HCT116 (cell line): Measurements from ENCODE around the gene TMEM132D. TPM values are rescaled to one million over a fixed set of nuclear protein-coding genes. Genes with fewer than 3 reads are reported as not detected.

Experiments used
- ATAC-seq: fragments of 200-7000 bp; cut with Tn5 transposase; 2 replicates; pipeline ENCODE4 v1.9.1; 2020; ENCODE audit warnings: mild to moderate bottlenecking, moderate library complexity
- BruUV-seq: library from RNA; stranded (reverse); fragments of 400-500 nt; replicated peaks from 2 replicates; lab custom pipeline; 2021; lab: Mats Ljungman, UMichigan
- CTCF ChIA-PET: fragments of 300-600 bp; sonication (Branson Sonifier 250); formaldehyde crosslinking; loops from one replicate; lab custom pipeline; 2021; ENCODE audit warnings: antibody characterized with exemption; lab: Charles Lee
- POLR2A ChIA-PET: fragments of 300-600, 350-600 bp; sonication (Branson Sonifier 250); formaldehyde crosslinking; loops from one replicate; lab custom pipeline; 2021; ENCODE audit warnings: antibody characterized with exemption; lab: Charles Lee
- RAD21 ChIA-PET, 2 experiments: fragments of 300-600 bp; sonication (Branson Sonifier 250); formaldehyde crosslinking; loops; one replicate each; lab custom pipeline; 2023; ENCODE audit warnings: low total read pairs in 2 of 2; ENCODE audit not compliant: uncharacterized antibody in 2 of 2, unreplicated experiment in 2 of 2, low non-redundant PET in 1 of 2; lab: Charles Lee
- DNase-seq: peaks from one replicate; pipeline ENCODE4 v3.0.0-alpha.2; 2010; ENCODE audit warnings: low read depth, low spot score
- H2AFZ ChIP-seq: fragments of 200-600 bp; shearing (Covaris generic), sonication (generic); 2 replicates; pipeline ENCODE4 v1.6.1; 2017; ENCODE audit warnings: low read depth, mixed run types, mixed read lengths, antibody characterized with exemption, low read length; ENCODE audit not compliant: poor library complexity, severe bottlenecking
- H3K27ac ChIP-seq: 2 replicates; pipeline ENCODE4 v1.5.1; 2012; ENCODE audit warnings: low read depth, low read length
- H3K27me3 ChIP-seq: fragments of 200-600 bp; sonication (generic); 2 replicates; pipeline ENCODE4 v1.6.1; 2016; ENCODE audit warnings: mixed run types, low read length, mixed read lengths; ENCODE audit not compliant: insufficient read depth
- H3K36me3 ChIP-seq, 2 experiments: fragments of 200-500 bp in 1 of 2; fragments of 200-600 bp in 1 of 2; sonication (Bioruptor generic) in 1 of 2; sonication (generic) in 1 of 2; 2 replicates each; pipeline versions ENCODE4 v1.5.1 to v1.6.1; 2014 to 2016; ENCODE audit warnings: low read length in 2 of 2, inconsistent platforms in 1 of 2, mixed read lengths in 1 of 2, mixed run types in 1 of 2; ENCODE audit not compliant: insufficient read depth in 2 of 2, control insufficient read depth in 1 of 2
- H3K4me1 ChIP-seq, 2 experiments: fragments of 200-600 bp in 1 of 2; sonication (generic) in 1 of 2; 2 replicates each; pipeline versions ENCODE4 v1.5.1 to v1.6.1; 2012 to 2017; ENCODE audit warnings: low read length in 2 of 2, inconsistent platforms in 1 of 2, mild to moderate bottlenecking in 1 of 2, mixed read lengths in 1 of 2, mixed run types in 1 of 2, moderate library complexity in 1 of 2; ENCODE audit not compliant: insufficient read depth in 2 of 2, control insufficient read depth in 1 of 2
- H3K4me2 ChIP-seq: fragments of 200-600 bp; sonication (generic); 2 replicates; pipeline ENCODE4 v1.6.1; 2017; ENCODE audit warnings: mixed run types, low read length, mixed read lengths
- H3K4me3 ChIP-seq, 2 experiments: fragments of 200-600 bp in 1 of 2; sonication (generic) in 1 of 2; replicated peaks in 1 of 2; 2 replicates each; pipeline ENCODE4 v1.5.1; 2011 to 2016; ENCODE audit warnings: low read length in 2 of 2, control low read depth in 1 of 2, low read depth in 1 of 2, mild to moderate bottlenecking in 1 of 2, mixed read lengths in 1 of 2, mixed run types in 1 of 2
- H3K79me2 ChIP-seq: fragments of 200-600 bp; sonication (generic); 2 replicates; pipeline ENCODE4 v1.6.1; 2017; ENCODE audit warnings: mild to moderate bottlenecking, mixed run types, low read length, moderate library complexity, mixed read lengths; ENCODE audit not compliant: insufficient read depth
- H3K9ac ChIP-seq: fragments of 200-600 bp; sonication (generic); 2 replicates; pipeline ENCODE4 v1.6.1; 2016; ENCODE audit warnings: low read length, mixed read lengths
- H3K9me2 ChIP-seq: fragments of 200-600 bp; sonication (generic), shearing (Covaris generic); 2 replicates; pipeline ENCODE4 v1.6.1; 2017; ENCODE audit warnings: mixed run types, mild to moderate bottlenecking, moderate library complexity; ENCODE audit not compliant: insufficient read depth
- H3K9me3 ChIP-seq, 2 experiments: fragments of 200-500 bp in 1 of 2; fragments of 200-600 bp in 1 of 2; sonication (Bioruptor generic) in 1 of 2; sonication (generic) in 1 of 2; 2 replicates each; pipeline ENCODE4 v1.6.1; 2014 to 2017; ENCODE audit warnings: low read length in 2 of 2, mixed read lengths in 2 of 2, inconsistent platforms in 1 of 2, low read depth in 1 of 2, mild to moderate bottlenecking in 1 of 2, mixed run types in 1 of 2, moderate library complexity in 1 of 2; ENCODE audit not compliant: control insufficient read depth in 1 of 2, insufficient read depth in 1 of 2
- H4K20me1 ChIP-seq: fragments of 200-600 bp; sonication (generic), shearing (Covaris generic); 2 replicates; pipeline ENCODE4 v1.6.1; 2017; ENCODE audit warnings: mixed run types, mild to moderate bottlenecking, moderate library complexity; ENCODE audit not compliant: insufficient read depth
- CBX3 ChIP-seq: IDR thresholded peaks from 2 replicates; pipeline ENCODE4 v1.6.1; 2012; ENCODE audit warnings: low read depth
- EGR1 ChIP-seq: IDR thresholded peaks from 2 replicates; pipeline ENCODE4 v1.6.1; 2012; ENCODE audit warnings: low read depth
- EZH2 ChIP-seq: fragments of 200-600 bp; sonication (generic); IDR thresholded peaks from 2 replicates; pipeline ENCODE4 v1.6.1; 2017; ENCODE audit warnings: antibody characterized with exemption, mixed run types
- EZH2phosphoT487 ChIP-seq: fragments of 200-600 bp; IDR thresholded peaks from 2 replicates; pipeline ENCODE4 v1.6.1; 2018; ENCODE audit warnings: antibody characterized with exemption, borderline replicate concordance
- FOSL1 ChIP-seq: IDR thresholded peaks from 2 replicates; pipeline ENCODE4 v1.6.1; 2012; ENCODE audit warnings: low read depth
- JUND ChIP-seq: IDR thresholded peaks from 2 replicates; pipeline ENCODE4 v1.6.1; 2012
- POLR2A ChIP-seq: IDR thresholded peaks from 2 replicates; pipeline ENCODE4 v1.7.0; 2011; ENCODE audit warnings: borderline replicate concordance; ENCODE audit not compliant: insufficient read depth, insufficient read length; ENCODE audit errors: extremely low read depth
- POLR2AphosphoS5 ChIP-seq: IDR thresholded peaks from 2 replicates; pipeline ENCODE4 v1.6.1; 2011; ENCODE audit warnings: mild to moderate bottlenecking, low read depth, low read length, moderate library complexity
- SIN3A ChIP-seq: IDR thresholded peaks from 2 replicates; pipeline ENCODE4 v1.6.1; 2012; ENCODE audit warnings: low read depth
- SP1 ChIP-seq: IDR thresholded peaks from 2 replicates; pipeline ENCODE4 v1.6.1; 2012; ENCODE audit warnings: low read depth
- SRF ChIP-seq: IDR thresholded peaks from 2 replicates; pipeline ENCODE4 v1.6.1; 2012; ENCODE audit warnings: low read depth
- TCF7L2 ChIP-seq: IDR thresholded peaks from 2 replicates; pipeline ENCODE4 v1.7.0; 2011; ENCODE audit warnings: borderline replicate concordance, inconsistent platforms; ENCODE audit not compliant: insufficient read depth, insufficient read length; ENCODE audit errors: extremely low read depth
- YY1 ChIP-seq: IDR thresholded peaks from 2 replicates; pipeline ENCODE4 v1.6.1; 2011; ENCODE audit warnings: low read length, low read depth, moderate library complexity, mild to moderate bottlenecking; ENCODE audit not compliant: insufficient replicate concordance; ENCODE audit errors: extremely low read depth
- ZFX ChIP-seq: fragments of 450-650 bp; IDR thresholded peaks from 2 replicates; pipeline ENCODE4 v1.6.1; 2017
- ZNF274 ChIP-seq: fragments of 200-500 bp; sonication (Bioruptor generic); IDR thresholded peaks from 2 replicates; pipeline ENCODE4 v1.6.1; 2014; ENCODE audit warnings: mild to moderate bottlenecking, low read depth, low read length, inconsistent platforms
- intact Hi-C: fragments of 100-400 bp; cut with micrococcal nuclease; formaldehyde crosslinking; loops from 2 replicates; pipeline ENCODE4 v1.10.0; 2022
- total RNA-seq: library from RNA; stranded (reverse); gene quantifications from one replicate; pipeline ENCODE4 v1.2.1, GENCODE V29; 2021; ENCODE audit not compliant: unreplicated experiment
- TF ChIP-seq, protein P1 (sequence below): IDR thresholded peaks from 2 replicates; pipeline ENCODE4 v1.6.1; 2012
- TF ChIP-seq, protein P2 (sequence below): IDR thresholded peaks from 2 replicates; pipeline ENCODE4 v1.6.1; 2011; ENCODE audit warnings: mild to moderate bottlenecking, low read length, moderate library complexity; ENCODE audit not compliant: insufficient replicate concordance; ENCODE audit errors: extremely low read depth
- TF ChIP-seq, protein P3 (sequence below), 3 experiments: fragments of 200-600 bp in 1 of 3; sonication (generic) in 1 of 3; IDR thresholded peaks in 2 of 3; conservative IDR thresholded peaks in 1 of 3; 2 replicates each; pipeline ENCODE4 v1.5.1; 2012 to 2017; ENCODE audit warnings: low read depth in 2 of 3, low read length in 2 of 3, antibody characterized with exemption in 1 of 3, borderline replicate concordance in 1 of 3, control low read depth in 1 of 3, mild to moderate bottlenecking in 1 of 3, mixed read lengths in 1 of 3, mixed run types in 1 of 3, moderate library complexity in 1 of 3; ENCODE audit not compliant: insufficient read depth in 1 of 3
- TF ChIP-seq, protein P4 (sequence below): IDR thresholded peaks from 2 replicates; pipeline ENCODE4 v1.6.1; 2012; ENCODE audit warnings: low read depth

TMEM132D gene
- total RNA-seq, 1 experiment from 2014 or later = not detected

DNA sequence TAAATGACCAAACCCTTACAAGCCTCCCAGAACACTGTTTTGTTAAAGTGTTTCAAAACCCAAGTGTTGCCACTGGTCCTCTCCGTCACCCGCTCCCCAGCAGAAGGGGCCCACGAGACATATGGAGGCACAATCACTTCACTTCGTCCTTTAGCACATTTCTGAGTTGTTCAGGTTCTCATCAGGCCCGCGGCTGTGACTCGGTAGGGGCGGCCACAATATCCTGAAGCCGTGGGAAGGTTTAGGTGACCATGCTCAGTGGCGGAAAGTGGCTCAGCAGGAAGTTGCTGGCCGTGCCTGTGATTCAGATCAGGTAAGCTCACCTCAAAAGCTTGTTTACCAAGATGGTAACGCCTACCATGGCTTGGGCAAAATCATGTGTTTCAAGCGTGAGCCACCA is 823.0 kb downstream of the TMEM132D start:
- ATAC-seq = no peak
- CTCF ChIA-PET = no interaction called here
- Histone ChIP-seq H3K4me1 (no peaks in the 10 kb centered on the region), H3K9ac (no peak overlapping the region), H3K27me3 (no peaks in the 10 kb centered on the region), H4K20me1 (no peaks in the 10 kb centered on the region), H3K9me3 (peaks cover 0 to 13% of the 10 kb centered on the region in 2 experiments; a peak in 2 of 4 replicates), H3K79me2 (no peaks in the 10 kb centered on the region), H2AFZ (no peak overlapping the region), H3K27ac (no peak overlapping the region), H3K9me2 (no peaks in the 10 kb centered on the region), H3K4me3 (no peak overlapping the region), H3K36me3 (no peaks in the 10 kb centered on the region), H3K4me2 (no peak overlapping the region)
- TF ChIP-seq SIN3A = no peak
- TF ChIP-seq SRF = no peak
- TF ChIP-seq, protein P1, sequence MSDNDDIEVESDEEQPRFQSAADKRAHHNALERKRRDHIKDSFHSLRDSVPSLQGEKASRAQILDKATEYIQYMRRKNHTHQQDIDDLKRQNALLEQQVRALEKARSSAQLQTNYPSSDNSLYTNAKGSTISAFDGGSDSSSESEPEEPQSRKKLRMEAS = no peak
- TF ChIP-seq CBX3 = no peak
- TF ChIP-seq ZNF274 = no peak
- no peak for TF ChIP-seq TCF7L2
- TF ChIP-seq YY1 = no peak
- TF ChIP-seq POLR2AphosphoS5 = no peak
- no peak for TF ChIP-seq SP1
- no peak for TF ChIP-seq EGR1
- no peak for TF ChIP-seq POLR2A
- TF ChIP-seq, protein P2, sequence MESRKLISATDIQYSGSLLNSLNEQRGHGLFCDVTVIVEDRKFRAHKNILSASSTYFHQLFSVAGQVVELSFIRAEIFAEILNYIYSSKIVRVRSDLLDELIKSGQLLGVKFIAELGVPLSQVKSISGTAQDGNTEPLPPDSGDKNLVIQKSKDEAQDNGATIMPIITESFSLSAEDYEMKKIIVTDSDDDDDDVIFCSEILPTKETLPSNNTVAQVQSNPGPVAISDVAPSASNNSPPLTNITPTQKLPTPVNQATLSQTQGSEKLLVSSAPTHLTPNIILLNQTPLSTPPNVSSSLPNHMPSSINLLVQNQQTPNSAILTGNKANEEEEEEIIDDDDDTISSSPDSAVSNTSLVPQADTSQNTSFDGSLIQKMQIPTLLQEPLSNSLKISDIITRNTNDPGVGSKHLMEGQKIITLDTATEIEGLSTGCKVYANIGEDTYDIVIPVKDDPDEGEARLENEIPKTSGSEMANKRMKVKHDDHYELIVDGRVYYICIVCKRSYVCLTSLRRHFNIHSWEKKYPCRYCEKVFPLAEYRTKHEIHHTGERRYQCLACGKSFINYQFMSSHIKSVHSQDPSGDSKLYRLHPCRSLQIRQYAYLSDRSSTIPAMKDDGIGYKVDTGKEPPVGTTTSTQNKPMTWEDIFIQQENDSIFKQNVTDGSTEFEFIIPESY = no peak
- TF ChIP-seq, protein P3, sequence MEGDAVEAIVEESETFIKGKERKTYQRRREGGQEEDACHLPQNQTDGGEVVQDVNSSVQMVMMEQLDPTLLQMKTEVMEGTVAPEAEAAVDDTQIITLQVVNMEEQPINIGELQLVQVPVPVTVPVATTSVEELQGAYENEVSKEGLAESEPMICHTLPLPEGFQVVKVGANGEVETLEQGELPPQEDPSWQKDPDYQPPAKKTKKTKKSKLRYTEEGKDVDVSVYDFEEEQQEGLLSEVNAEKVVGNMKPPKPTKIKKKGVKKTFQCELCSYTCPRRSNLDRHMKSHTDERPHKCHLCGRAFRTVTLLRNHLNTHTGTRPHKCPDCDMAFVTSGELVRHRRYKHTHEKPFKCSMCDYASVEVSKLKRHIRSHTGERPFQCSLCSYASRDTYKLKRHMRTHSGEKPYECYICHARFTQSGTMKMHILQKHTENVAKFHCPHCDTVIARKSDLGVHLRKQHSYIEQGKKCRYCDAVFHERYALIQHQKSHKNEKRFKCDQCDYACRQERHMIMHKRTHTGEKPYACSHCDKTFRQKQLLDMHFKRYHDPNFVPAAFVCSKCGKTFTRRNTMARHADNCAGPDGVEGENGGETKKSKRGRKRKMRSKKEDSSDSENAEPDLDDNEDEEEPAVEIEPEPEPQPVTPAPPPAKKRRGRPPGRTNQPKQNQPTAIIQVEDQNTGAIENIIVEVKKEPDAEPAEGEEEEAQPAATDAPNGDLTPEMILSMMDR (IDR thresholded peaks at IDR 0.05 in 2 of 3, conservative IDR thresholded peaks at IDR 0.05 in 1 of 3; ENCODE audit: borderline replicate concordance in 1 of 3, insufficient read depth in 1 of 3, low read depth in 2 of 3, low read length in 2 of 3) = no peak
- no peak for TF ChIP-seq JUND
- TF ChIP-seq EZH2phosphoT487 = no peak
- TF ChIP-seq, protein P4, sequence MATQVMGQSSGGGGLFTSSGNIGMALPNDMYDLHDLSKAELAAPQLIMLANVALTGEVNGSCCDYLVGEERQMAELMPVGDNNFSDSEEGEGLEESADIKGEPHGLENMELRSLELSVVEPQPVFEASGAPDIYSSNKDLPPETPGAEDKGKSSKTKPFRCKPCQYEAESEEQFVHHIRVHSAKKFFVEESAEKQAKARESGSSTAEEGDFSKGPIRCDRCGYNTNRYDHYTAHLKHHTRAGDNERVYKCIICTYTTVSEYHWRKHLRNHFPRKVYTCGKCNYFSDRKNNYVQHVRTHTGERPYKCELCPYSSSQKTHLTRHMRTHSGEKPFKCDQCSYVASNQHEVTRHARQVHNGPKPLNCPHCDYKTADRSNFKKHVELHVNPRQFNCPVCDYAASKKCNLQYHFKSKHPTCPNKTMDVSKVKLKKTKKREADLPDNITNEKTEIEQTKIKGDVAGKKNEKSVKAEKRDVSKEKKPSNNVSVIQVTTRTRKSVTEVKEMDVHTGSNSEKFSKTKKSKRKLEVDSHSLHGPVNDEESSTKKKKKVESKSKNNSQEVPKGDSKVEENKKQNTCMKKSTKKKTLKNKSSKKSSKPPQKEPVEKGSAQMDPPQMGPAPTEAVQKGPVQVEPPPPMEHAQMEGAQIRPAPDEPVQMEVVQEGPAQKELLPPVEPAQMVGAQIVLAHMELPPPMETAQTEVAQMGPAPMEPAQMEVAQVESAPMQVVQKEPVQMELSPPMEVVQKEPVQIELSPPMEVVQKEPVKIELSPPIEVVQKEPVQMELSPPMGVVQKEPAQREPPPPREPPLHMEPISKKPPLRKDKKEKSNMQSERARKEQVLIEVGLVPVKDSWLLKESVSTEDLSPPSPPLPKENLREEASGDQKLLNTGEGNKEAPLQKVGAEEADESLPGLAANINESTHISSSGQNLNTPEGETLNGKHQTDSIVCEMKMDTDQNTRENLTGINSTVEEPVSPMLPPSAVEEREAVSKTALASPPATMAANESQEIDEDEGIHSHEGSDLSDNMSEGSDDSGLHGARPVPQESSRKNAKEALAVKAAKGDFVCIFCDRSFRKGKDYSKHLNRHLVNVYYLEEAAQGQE = no peak
- TF ChIP-seq ZFX = no peak
- TF ChIP-seq FOSL1 = no peak
- no peak for TF ChIP-seq EZH2
- DNase-seq = no peak
- POLR2A ChIA-PET = no interaction called here
- RAD21 ChIA-PET = no interaction called here
- no TSS peak for BruUV-seq
- intact Hi-C loops = no loop called here
